Mucosa of stomach (tissue), 1 donor: ENCODE data around the gene GTF2F2.

ENCODE experiments used
- H3K27me3 ChIP-seq: one replicate; pipeline ENCODE4 v1.7.0; 2013; ENCODE audit warnings: mild to moderate bottlenecking, low read length; ENCODE audit not compliant: control insufficient read depth, insufficient read depth
- H3K36me3 ChIP-seq: one replicate; pipeline ENCODE4 v1.7.0; 2013; ENCODE audit warnings: low read length; ENCODE audit not compliant: control insufficient read depth, insufficient read depth
- H3K4me1 ChIP-seq: one replicate; pipeline ENCODE4 v1.7.0; 2013; ENCODE audit warnings: mild to moderate bottlenecking, low read length; ENCODE audit not compliant: control insufficient read depth, insufficient read depth
- H3K4me3 ChIP-seq: one replicate; pipeline ENCODE4 v1.7.0; 2013; ENCODE audit warnings: low read length
- H3K9ac ChIP-seq: one replicate; pipeline ENCODE4 v1.7.0; 2013; ENCODE audit warnings: mild to moderate bottlenecking, low read length, moderate library complexity
- H3K9me3 ChIP-seq: one replicate; pipeline ENCODE4 v1.7.0; 2013; ENCODE audit warnings: mild to moderate bottlenecking, low read length, moderate library complexity; ENCODE audit not compliant: control insufficient read depth
- donor health status: Pancreatic carcinoma.

GTF2F2 gene

DNA sequence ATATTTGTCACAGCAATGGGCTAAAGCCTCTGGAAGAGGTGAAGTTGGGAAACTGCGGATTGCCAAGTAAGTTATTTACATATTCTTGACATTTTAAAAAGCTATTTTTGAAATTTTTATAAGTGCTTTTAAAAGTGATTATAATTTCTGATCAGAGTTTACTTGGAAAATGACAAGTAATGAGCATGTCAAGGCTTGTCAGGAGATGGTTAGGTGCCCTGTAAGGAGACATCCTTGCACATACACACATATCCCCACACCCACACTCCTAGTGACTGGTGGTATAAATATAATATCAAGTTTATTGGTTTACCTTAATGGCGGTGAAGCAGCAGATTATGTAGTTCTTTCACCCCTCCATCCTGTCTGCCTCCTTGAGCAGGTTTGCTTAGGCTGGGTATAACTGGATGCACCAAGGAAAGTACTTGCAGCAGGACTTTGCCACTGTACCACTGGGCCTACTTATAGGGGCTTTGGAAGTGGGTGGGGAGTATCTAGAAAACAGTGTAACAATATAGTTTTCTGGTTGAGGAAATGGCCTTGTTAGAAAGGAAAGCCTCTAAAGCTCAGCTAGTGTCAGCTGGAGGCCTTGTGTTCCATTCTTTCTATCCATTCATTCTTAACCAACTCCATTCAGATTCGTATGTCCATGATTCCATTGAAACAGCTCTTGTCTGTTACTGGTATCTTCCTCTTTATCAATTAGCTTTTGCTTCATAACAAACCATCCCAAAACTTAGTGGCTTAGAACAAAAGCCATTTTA lies 16.6 kb downstream of the GTF2F2 start:
- Histone ChIP-seq H3K4me1 (no peaks in the 10 kb centered on the region), H3K9me3 (no peaks in the 10 kb centered on the region), H3K9ac (no peak overlapping the region), H3K27me3 (no peaks in the 10 kb centered on the region), H3K36me3 (no peaks in the 10 kb centered on the region), H3K4me3 (no peak overlapping the region)

DNA sequence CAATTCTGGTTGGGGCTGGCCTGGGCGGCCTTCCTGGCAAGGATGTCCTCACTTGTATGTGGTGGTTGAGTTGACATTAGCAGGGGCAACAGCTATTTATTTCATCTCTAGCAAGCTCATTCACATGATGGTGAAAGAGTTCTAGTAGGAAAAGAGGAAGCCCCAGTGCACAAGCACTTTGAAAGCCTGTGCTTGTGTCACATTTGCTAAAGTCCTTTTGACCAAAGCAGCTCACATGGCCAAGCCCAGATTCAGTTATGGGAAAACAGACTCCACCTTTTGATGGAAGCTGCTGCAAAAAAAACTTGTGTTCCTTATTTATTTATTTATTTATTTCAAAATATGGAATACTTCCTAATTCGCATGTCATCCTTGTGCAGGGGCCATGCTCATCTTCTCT lies 17.2 kb downstream of the GTF2F2 start:
- Histone ChIP-seq H3K4me1 (no peaks in the 10 kb centered on the region), H3K36me3 (no peaks in the 10 kb centered on the region), H3K27me3 (no peaks in the 10 kb centered on the region), H3K9me3 (no peaks in the 10 kb centered on the region), H3K9ac (no peak overlapping the region), H3K4me3 (no peak overlapping the region)

DNA sequence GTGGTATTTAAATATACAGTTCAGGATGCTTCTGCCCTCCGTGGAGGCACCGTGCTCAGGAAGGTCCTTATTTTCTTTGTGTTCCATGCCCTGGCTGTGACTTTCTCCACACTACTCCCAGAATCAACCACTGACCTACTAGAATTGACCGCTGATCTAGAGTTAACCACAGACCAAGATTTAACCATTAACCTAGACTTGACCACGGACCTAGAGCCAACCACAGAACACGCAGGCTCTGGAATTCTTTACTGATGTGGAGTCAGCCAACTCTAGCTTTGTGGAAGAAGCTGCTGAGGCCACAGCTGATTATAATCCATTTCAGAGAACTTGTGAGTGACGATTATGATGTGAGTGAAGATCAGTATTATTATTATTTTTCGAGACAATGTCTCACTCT lies 18.0 kb downstream of the GTF2F2 start:
- Histone ChIP-seq H3K9ac (no peak overlapping the region), H3K4me1 (no peaks in the 10 kb centered on the region)

DNA sequence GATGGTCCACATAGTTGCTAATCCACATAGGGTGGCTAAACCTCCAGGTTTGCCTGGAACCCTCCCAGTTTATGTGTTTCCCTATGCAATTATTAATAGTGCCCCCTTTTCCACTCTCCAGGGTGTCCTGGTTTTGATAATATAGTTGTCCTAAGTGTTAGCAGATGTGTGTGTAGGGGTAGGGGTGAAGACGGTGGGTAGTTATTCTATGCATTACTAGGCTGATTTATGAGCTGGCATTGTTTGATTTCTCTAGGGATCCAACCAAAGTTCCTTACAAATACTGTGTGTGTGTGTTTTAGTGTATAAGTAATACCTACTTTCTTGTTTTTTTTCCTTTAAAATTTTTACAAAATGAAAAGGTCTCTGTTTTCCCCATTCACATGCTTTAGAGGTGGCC lies 21.1 kb downstream of the GTF2F2 start:
- Histone ChIP-seq H3K27me3 (no peaks in the 10 kb centered on the region), H3K4me3 (no peak overlapping the region), H3K9me3 (no peaks in the 10 kb centered on the region), H3K36me3 (no peaks in the 10 kb centered on the region), H3K9ac (no peak overlapping the region), H3K4me1 (no peaks in the 10 kb centered on the region)

More for the DNA sequence above, 18.0 kb downstream of the GTF2F2 start:
- Histone ChIP-seq H3K36me3 (no peaks in the 10 kb centered on the region), H3K9me3 (no peaks in the 10 kb centered on the region), H3K27me3 (no peaks in the 10 kb centered on the region), H3K4me3 (no peak overlapping the region)

DNA sequence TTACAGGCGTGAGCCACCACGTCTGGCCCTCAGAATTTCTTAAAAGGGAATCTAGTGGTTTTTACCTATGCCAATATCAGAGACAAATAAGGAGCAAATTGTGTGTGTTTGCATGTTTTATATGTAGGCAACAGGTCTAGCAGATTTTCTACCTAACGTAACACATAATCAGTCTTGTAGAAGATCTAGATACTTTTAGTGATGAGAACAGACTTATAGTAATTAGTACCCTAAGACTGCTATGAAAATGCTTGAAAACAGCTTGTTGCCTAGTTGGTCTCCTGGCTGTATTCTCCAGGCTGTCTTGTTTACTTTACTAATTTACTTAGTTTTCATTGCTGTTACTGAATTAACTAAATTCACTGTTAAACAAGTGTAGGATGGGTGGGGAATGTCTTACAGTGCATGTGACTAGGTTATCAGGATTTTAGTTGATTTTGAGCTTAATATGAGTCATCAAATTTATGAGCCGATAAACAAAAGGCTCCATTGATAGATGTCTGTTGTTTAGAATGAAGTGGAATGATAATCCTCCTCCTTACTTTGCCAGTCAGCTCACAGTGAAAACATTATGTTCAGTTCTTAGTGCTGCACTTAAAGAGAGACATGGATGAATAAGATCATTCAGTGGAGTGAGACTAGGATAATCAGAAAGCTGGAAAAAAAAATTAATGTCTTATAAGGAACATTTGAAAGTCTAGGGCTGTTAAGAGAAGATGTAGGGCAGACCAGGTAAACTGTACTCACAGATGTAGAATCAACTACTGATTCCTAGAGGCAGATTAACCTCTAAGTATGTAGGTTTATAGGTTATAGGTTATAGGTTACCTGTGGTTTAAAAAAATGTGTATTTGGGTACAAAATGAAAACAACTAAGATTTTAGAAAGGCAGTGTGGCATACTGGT lies 22.4 kb downstream of the GTF2F2 start:
- Histone ChIP-seq H3K4me3 (no peak overlapping the region), H3K27me3 (no peaks in the 10 kb centered on the region), H3K36me3 (no peaks in the 10 kb centered on the region), H3K9me3 (no peaks in the 10 kb centered on the region), H3K4me1 (no peaks in the 10 kb centered on the region), H3K9ac (no peak overlapping the region)

DNA sequence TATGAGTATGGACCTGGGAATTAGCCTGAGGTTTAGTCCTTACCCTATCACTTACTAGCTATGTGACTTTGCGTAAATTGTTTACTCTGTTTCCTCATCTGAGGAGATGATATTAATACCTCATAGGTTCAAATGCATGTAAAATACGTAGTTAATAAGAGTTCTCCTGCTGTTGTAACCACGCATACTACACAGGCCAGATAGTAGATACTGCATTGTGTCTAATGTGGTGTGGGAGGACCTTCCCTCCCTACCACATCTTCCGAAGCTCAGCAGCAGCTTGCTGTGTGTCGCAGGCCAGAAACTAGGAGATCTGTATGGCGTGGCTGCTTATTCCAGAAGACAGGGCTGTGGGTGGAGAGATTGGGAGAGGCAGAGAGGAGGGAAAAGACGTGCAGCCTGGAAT lies 23.0 kb downstream of the GTF2F2 start:
- Histone ChIP-seq H3K4me1 (no peaks in the 10 kb centered on the region), H3K4me3 (no peak overlapping the region), H3K27me3 (no peaks in the 10 kb centered on the region), H3K9me3 (no peaks in the 10 kb centered on the region), H3K36me3 (no peaks in the 10 kb centered on the region), H3K9ac (no peak overlapping the region)

DNA sequence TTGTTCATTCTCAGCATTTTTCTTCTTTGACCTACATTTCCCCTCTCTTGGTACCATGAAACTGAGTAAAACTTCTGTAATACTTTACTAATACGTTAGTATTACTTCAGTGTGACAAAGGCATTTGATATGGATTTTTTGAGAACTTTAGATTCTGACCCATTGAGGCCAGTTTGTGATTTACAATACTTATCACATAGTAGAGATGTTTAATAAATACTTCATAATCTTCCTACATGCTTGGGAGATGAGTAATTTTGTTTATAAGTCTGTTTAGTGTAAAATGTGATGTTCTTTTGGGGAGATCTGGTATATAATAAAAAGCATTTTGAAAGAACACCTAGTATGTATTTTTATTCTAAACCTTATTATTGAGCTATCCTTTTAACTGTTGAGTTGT lies 29.7 kb downstream of the GTF2F2 start:
- no peaks in the 10 kb centered on the region for H3K4me1 ChIP-seq
- H3K9ac ChIP-seq: no peak overlapping the region
- no peak overlapping the region for H3K4me3 ChIP-seq
- H3K27me3 ChIP-seq: no peaks in the 10 kb centered on the region
- no peaks in the 10 kb centered on the region for H3K36me3 ChIP-seq
- no peaks in the 10 kb centered on the region for H3K9me3 ChIP-seq

DNA sequence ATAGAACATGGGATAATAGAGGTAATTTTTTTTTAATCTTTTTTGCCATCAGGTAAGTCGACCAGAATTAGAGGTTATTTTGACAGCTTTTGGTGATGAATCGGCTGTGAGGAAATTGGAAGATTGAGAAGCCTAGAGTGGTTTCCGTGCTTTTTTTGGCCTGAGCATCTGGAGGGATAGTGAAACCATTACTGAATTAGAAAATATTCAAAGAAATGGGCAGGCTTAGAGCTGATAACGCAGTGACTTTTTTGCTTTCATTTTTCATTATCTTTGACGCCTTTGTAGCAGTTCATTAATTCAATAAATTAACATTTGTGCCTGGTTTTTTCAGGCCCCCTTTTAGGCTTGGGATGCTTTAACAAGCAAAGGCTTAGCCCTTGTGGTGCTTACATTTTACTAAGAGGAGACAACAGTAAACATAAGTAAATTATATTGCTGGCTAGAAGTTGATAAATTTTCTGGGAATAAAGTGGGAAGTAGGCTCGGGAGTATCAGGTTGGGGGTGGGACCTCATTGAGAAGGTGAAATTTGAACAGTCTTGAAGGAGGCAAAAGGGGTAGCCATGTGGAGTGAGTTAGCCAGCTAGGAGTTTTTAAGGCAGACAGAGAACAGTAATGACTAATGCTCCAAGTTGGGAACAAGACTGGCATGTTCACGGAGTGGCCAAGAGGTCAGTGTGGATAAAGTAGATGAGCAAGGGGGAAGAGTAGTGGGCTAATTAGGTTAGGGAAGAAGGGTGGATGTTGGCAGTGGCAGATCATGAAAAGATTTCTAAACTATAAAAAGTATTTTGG lies 36.5 kb downstream of the GTF2F2 start:
- Histone ChIP-seq H3K4me1 (no peaks in the 10 kb centered on the region), H3K36me3 (no peaks in the 10 kb centered on the region), H3K4me3 (no peak overlapping the region), H3K9ac (no peak overlapping the region), H3K9me3 (no peaks in the 10 kb centered on the region), H3K27me3 (no peaks in the 10 kb centered on the region)

DNA sequence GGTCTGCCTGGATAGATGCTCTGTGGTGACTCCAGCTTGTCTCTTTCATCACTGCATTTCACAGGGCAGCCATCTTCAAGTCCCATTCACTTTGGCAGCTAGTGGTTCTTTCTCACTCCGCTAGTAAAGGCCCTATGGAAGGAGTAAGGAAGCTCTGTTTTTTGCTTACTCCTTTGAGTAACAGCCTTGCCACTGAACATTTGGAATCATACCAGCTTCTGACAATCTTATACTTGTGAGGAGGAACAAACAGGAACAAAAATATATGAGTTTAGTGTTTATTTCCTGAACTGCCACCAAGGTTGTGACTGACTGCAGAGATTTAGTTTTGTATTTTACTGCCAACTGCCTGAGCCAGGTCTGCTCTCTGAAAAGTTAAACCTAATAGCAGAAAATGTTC lies 41.9 kb downstream of the GTF2F2 start:
- Histone ChIP-seq H3K27me3 (no peaks in the 10 kb centered on the region), H3K4me3 (no peak overlapping the region), H3K9me3 (no peaks in the 10 kb centered on the region), H3K36me3 (no peaks in the 10 kb centered on the region), H3K9ac (no peak overlapping the region), H3K4me1 (peaks cover 7% of the 10 kb centered on the region)

DNA sequence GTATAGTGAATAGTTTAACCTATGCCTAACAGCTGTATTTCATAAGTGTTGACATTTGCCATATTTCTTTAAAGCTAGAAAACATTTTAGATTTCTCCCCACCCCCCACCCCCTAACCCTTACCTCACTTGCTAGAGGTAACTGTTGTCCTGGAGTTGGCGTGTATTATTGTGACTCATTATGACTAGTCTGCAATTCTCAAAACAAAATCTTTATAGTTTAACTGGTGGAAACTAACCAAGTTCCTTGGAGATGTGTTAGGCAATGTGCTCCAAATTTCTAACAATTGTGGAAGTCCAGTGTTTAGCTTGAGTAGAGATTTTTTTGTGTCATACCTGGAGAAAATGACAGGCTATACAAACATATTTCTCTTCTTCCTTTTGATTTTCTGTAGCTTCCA lies 42.5 kb downstream of the GTF2F2 start:
- H3K36me3 ChIP-seq: no peaks in the 10 kb centered on the region
- H3K4me1 ChIP-seq: peaks cover 7% of the 10 kb centered on the region
- no peaks in the 10 kb centered on the region for H3K9me3 ChIP-seq
- no peak overlapping the region for H3K9ac ChIP-seq
- H3K27me3 ChIP-seq: no peaks in the 10 kb centered on the region
- no peak overlapping the region for H3K4me3 ChIP-seq

DNA sequence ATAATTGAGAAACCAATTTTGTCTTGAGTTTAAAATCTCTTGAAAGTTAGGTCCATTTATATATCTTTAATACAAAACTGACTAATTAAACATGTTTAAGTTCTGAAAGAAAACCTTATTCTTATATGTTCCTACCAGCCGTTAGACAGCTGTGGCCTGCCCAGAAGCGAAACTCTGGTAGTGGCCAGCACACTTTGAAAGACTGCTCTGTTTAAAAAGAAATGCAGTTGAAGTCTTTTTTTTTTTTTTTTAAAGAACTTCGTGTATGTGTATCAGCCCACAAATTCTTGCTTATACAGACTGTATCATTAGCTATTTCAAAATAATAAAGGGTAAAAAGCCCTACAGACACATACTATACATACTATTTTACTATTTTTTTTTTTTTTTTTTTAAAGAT lies 46.5 kb downstream of the GTF2F2 start:
- no peaks in the 10 kb centered on the region for H3K9me3 ChIP-seq
- H3K9ac ChIP-seq: no peak overlapping the region
- H3K36me3 ChIP-seq: no peaks in the 10 kb centered on the region
- H3K4me3 ChIP-seq: no peak overlapping the region
- no peaks in the 10 kb centered on the region for H3K27me3 ChIP-seq
- peaks cover 7% of the 10 kb centered on the region for H3K4me1 ChIP-seq
